Mesendoderm (in vitro differentiated cells): ENCODE measurements around the gene PMPCA.

ENCODE experiments used
- DNase-seq: peaks from one replicate; pipeline ENCODE4 v3.0.0; 2013
- H2AK5ac ChIP-seq: 2 replicates; pipeline ENCODE4 v1.6.1; 2013; ENCODE audit warnings: low read length, inconsistent platforms
- H2BK120ac ChIP-seq: 2 replicates; pipeline ENCODE4 v1.6.1; 2013; ENCODE audit warnings: low read depth, mild to moderate bottlenecking, low read length, moderate library complexity, mixed read lengths
- H2BK15ac ChIP-seq: replicated peaks from 2 replicates; pipeline ENCODE4 v1.6.1; 2013; ENCODE audit warnings: low read depth, mild to moderate bottlenecking, moderate library complexity
- H2BK5ac ChIP-seq: 2 replicates; pipeline ENCODE4 v1.6.1; 2013; ENCODE audit warnings: low read length, inconsistent platforms
- H3K18ac ChIP-seq: 2 replicates; pipeline ENCODE4 v1.6.1; 2013; ENCODE audit warnings: mild to moderate bottlenecking, low read length, mixed read lengths
- H3K23ac ChIP-seq: one replicate; pipeline ENCODE4 v1.6.1; 2013; ENCODE audit warnings: low read length
- H3K27ac ChIP-seq: 2 replicates; pipeline ENCODE4 v1.5.1; 2013; ENCODE audit warnings: low read depth, mild to moderate bottlenecking, inconsistent platforms, low read length, moderate library complexity
- H3K27me3 ChIP-seq: 2 replicates; pipeline ENCODE4 v1.6.1; 2013; ENCODE audit warnings: low read length, control low read depth, mild to moderate bottlenecking, inconsistent platforms; ENCODE audit not compliant: insufficient read depth, poor library complexity
- H3K36me3 ChIP-seq: 2 replicates; pipeline ENCODE4 v1.6.1; 2013; ENCODE audit warnings: low read length, inconsistent platforms; ENCODE audit not compliant: control insufficient read depth, insufficient read depth
- H3K4ac ChIP-seq: one replicate; pipeline ENCODE4 v1.6.1; 2013; ENCODE audit warnings: low read depth, mild to moderate bottlenecking, low read length, moderate library complexity
- H3K4me1 ChIP-seq: 2 replicates; pipeline ENCODE4 v1.6.1; 2013; ENCODE audit warnings: low read depth, low read length, inconsistent platforms; ENCODE audit not compliant: control insufficient read depth
- H3K4me2 ChIP-seq: 2 replicates; pipeline ENCODE4 v1.6.1; 2013; ENCODE audit warnings: low read length
- H3K4me3 ChIP-seq: 2 replicates; pipeline ENCODE4 v1.5.1; 2013; ENCODE audit warnings: mild to moderate bottlenecking, low read length
- H3K56ac ChIP-seq: one replicate; pipeline ENCODE4 v1.6.1; 2013; ENCODE audit warnings: low read length
- H3K79me1 ChIP-seq: 2 replicates; pipeline ENCODE4 v1.6.1; 2013; ENCODE audit warnings: low read length, inconsistent platforms
- H3K79me2 ChIP-seq: 2 replicates; pipeline ENCODE4 v1.6.1; 2013; ENCODE audit warnings: mild to moderate bottlenecking, low read length; ENCODE audit not compliant: control insufficient read depth, insufficient read depth
- H3K9ac ChIP-seq: 2 replicates; pipeline ENCODE4 v1.6.1; 2013; ENCODE audit warnings: low read length, inconsistent platforms
- H4K5ac ChIP-seq: one replicate; pipeline ENCODE4 v1.6.1; 2013; ENCODE audit warnings: low read length
- H4K8ac ChIP-seq: one replicate; pipeline ENCODE4 v1.6.1; 2013; ENCODE audit warnings: low read depth, mild to moderate bottlenecking, control low read depth, low read length, moderate library complexity
- WGBS: extraction: QIAGEN DNeasy Blood & Tissue Kit; methylation state at CpG from one replicate; pipeline ENCODE4 v1.1.7; 2013; ENCODE audit warnings: low lambda C conversion rate, missing lambda C conversion rate; ENCODE audit not compliant: insufficient coverage; ENCODE audit errors: extremely low coverage; 5-methylcytosine and 5-hydroxymethylcytosine counted together

Gene PMPCA

GRCh38 chr9:136407911-136408310, 2.5 kb upstream of the PMPCA start:
- Histone ChIP-seq H3K27ac (no peak overlapping the region), H2BK5ac (no peak overlapping the region), H3K4me2 (no peak overlapping the region), H2BK120ac (no peak overlapping the region), H2BK15ac (no peak overlapping the region), H3K79me1 (peaks cover 22% of the 10 kb centered on the region), H3K27me3 (no peaks in the 10 kb centered on the region), H2AK5ac (no peak overlapping the region), H4K5ac (no peak overlapping the region), H3K23ac (no peak overlapping the region), H3K4me3 (no peak overlapping the region), H3K36me3 (peaks cover 5% of the 10 kb centered on the region), H3K18ac (no peak overlapping the region), H3K56ac (no peak overlapping the region), H3K79me2 (peaks cover 34% of the 10 kb centered on the region), H3K4me1 (peaks cover 5% of the 10 kb centered on the region), H4K8ac (no peak overlapping the region), H3K9ac (no peak overlapping the region), H3K4ac (no peak overlapping the region)
- no CpG with 5 or more reads among the region's 7 CpGs for WGBS
- DNase-seq: no peak

DNA sequence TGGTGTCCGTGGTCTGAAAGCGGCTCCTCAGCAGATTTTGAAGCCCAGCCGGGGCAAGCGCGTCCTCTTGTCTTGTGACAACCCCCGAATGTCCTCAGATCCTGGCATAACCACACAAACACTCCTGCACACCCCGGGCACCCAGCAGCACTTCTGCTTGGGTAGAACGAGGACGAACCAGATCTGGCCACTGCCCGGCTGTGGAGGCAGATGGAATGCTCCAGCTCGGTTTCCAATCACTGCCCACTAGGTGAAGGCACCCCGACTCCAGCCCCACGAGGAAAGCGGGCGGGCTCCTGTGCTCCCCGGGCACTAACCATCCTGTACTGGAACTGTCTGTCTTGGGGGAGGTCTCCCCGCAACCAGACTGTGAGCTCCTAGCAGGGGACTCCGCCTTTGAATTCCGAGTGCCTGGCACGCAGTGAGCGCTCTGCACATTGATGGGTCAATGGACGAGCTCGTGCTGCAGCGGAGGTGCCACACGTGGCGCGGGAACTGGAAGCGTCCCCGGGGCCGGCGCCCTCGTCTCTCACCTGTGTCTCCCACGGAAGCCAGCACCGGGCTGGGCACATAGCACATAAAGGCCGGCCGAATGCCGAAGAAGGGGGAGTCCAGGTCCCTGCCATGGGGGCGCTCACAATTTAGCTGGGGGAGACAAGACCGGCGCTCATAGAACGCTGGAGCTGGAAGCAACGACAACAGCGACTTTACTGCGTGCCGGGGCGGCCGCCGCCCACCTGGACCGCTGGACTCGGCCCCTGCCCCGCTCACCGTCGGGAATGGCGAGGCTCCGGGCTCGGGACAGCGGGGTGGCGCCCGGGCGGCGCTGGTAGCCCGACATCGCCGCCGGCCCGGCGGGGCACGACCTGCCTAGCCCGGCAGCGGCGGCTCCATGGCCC, 652 bp upstream of the PMPCA start:
- no peak overlapping the region for H4K8ac ChIP-seq
- DNase-seq: peak; percentile 44
- peak overlapping the region; percentile 34 for H3K18ac ChIP-seq
- no peaks in the 10 kb centered on the region for H3K27me3 ChIP-seq
- H3K4me1 ChIP-seq: peaks cover 5% of the 10 kb centered on the region
- H3K27ac ChIP-seq: peak overlapping the region; percentile 30
- H3K36me3 ChIP-seq: peaks cover 10% of the 10 kb centered on the region
- no peak overlapping the region for H2BK120ac ChIP-seq
- WGBS: no CpG with 5 or more reads among the region's 71 CpGs
- no peak overlapping the region for H2AK5ac ChIP-seq
- H3K4me3 ChIP-seq: peak overlapping the region; percentile 82
- H2BK5ac ChIP-seq: peak overlapping the region; percentile 55
- peak overlapping the region; percentile 97 for H3K23ac ChIP-seq
- peaks cover 42% of the 10 kb centered on the region for H3K79me2 ChIP-seq
- no peak overlapping the region for H2BK15ac ChIP-seq
- peak overlapping the region; percentile 91 for H3K9ac ChIP-seq
- peak overlapping the region; percentile 88 for H3K4me2 ChIP-seq
- no peak overlapping the region for H4K5ac ChIP-seq
- H3K79me1 ChIP-seq: peaks cover 31% of the 10 kb centered on the region
- peak overlapping the region; percentile 95 for H3K56ac ChIP-seq
- H3K4ac ChIP-seq: peak overlapping the region; percentile 66

DNA sequence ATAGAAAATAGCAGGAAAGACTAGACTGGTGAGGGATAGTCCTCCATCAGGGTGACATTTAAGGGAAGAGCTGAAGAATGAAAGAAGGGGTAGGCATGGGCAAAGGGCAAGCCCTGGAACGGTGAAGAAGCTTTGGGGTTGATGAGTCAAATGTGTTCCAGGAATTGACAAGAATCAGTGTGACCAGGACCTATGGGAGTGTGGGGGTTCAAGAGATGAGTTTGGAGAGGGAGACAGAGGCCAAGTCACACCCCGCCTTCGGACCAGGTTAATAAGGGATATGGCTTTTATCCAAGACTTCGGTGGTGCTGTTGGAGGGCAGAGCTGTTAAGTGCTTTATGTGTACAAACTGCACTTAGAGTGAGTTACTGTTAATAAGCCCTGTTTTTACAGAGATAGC, 920 bp downstream of the PMPCA start:
- Histone ChIP-seq H2BK5ac (no peak overlapping the region), H2BK120ac (no peak overlapping the region), H4K5ac (no peak overlapping the region), H3K56ac (peak overlapping the region; percentile 92), H3K4me2 (peak overlapping the region; percentile 45), H3K4me3 (peak overlapping the region; percentile 83), H3K27ac (no peak overlapping the region), H3K79me1 (peaks cover 33% of the 10 kb centered on the region), H3K36me3 (peaks cover 15% of the 10 kb centered on the region), H3K4me1 (peaks cover 5% of the 10 kb centered on the region), H3K23ac (no peak overlapping the region), H3K79me2 (peaks cover 42% of the 10 kb centered on the region), H2BK15ac (no peak overlapping the region), H2AK5ac (no peak overlapping the region), H3K4ac (no peak overlapping the region), H4K8ac (no peak overlapping the region), H3K18ac (no peak overlapping the region), H3K27me3 (no peaks in the 10 kb centered on the region), H3K9ac (peak overlapping the region; percentile 85)
- whole genome bisulfite sequencing: no CpG with 5 or more reads among the region's 4 CpGs
- DNase-seq: no peak

- no peak overlapping the region for H2BK120ac ChIP-seq
- DNase-seq: no peak
- no peaks in the 10 kb centered on the region for H3K27me3 ChIP-seq
- H3K9ac ChIP-seq: no peak overlapping the region
- no peak overlapping the region for H3K4ac ChIP-seq
- no peak overlapping the region for H2BK5ac ChIP-seq
- H3K27ac ChIP-seq: no peak overlapping the region
- H2AK5ac ChIP-seq: no peak overlapping the region
- H3K79me1 ChIP-seq: peaks cover 30% of the 10 kb centered on the region
- peaks cover 5% of the 10 kb centered on the region for H3K4me1 ChIP-seq
- no peak overlapping the region for H3K18ac ChIP-seq
- no peak overlapping the region for H3K56ac ChIP-seq
- peaks cover 21% of the 10 kb centered on the region for H3K36me3 ChIP-seq
- no peak overlapping the region for H3K23ac ChIP-seq
- no peak overlapping the region for H3K4me2 ChIP-seq
- WGBS: no CpG with 5 or more reads among the region's 9 CpGs
- H2BK15ac ChIP-seq: no peak overlapping the region
- no peak overlapping the region for H4K5ac ChIP-seq
- no peak overlapping the region for H3K4me3 ChIP-seq
- peaks cover 42% of the 10 kb centered on the region for H3K79me2 ChIP-seq
- H4K8ac ChIP-seq: no peak overlapping the region
These were observed 2.5 kb downstream of the PMPCA start for GRCh38 chr9:136412962-136413361.

GRCh38 chr9:136416427-136416826, 6.0 kb downstream of the PMPCA start:
- no CpG with 5 or more reads among the region's 8 CpGs for WGBS
- peaks cover 3% of the 10 kb centered on the region for H3K4me1 ChIP-seq

More at GRCh38 chr9:136416427-136416826, 6.0 kb downstream of the PMPCA start:
- H3K4me3 ChIP-seq: no peak overlapping the region
- H3K79me2 ChIP-seq: peaks cover 19% of the 10 kb centered on the region
- no peak overlapping the region for H3K23ac ChIP-seq
- H3K4me2 ChIP-seq: no peak overlapping the region
- H2BK120ac ChIP-seq: no peak overlapping the region
- H3K79me1 ChIP-seq: peaks cover 19% of the 10 kb centered on the region
- H2BK5ac ChIP-seq: no peak overlapping the region
- H3K27ac ChIP-seq: no peak overlapping the region
- DNase-seq: no peak
- H3K56ac ChIP-seq: no peak overlapping the region
- H4K8ac ChIP-seq: no peak overlapping the region
- H3K27me3 ChIP-seq: no peaks in the 10 kb centered on the region
- no peak overlapping the region for H2AK5ac ChIP-seq
- no peak overlapping the region for H4K5ac ChIP-seq
- no peak overlapping the region for H3K18ac ChIP-seq
- H2BK15ac ChIP-seq: no peak overlapping the region
- peaks cover 28% of the 10 kb centered on the region for H3K36me3 ChIP-seq
- H3K9ac ChIP-seq: no peak overlapping the region
- H3K4ac ChIP-seq: no peak overlapping the region
